ENCODE measurements around the gene SNCG. TPM values are rescaled to one million over a fixed set of nuclear protein-coding genes. Genes with fewer than 3 reads are reported as not detected.
"Not testable (repeated sequence)": the region's sequence is repeated elsewhere in the genome, so short reads cannot be mapped to it uniquely, and the experiment has no call there.

The SNCG gene
- total RNA-seq, 1 donor from 2014 or later = 431 TPM

DNA sequence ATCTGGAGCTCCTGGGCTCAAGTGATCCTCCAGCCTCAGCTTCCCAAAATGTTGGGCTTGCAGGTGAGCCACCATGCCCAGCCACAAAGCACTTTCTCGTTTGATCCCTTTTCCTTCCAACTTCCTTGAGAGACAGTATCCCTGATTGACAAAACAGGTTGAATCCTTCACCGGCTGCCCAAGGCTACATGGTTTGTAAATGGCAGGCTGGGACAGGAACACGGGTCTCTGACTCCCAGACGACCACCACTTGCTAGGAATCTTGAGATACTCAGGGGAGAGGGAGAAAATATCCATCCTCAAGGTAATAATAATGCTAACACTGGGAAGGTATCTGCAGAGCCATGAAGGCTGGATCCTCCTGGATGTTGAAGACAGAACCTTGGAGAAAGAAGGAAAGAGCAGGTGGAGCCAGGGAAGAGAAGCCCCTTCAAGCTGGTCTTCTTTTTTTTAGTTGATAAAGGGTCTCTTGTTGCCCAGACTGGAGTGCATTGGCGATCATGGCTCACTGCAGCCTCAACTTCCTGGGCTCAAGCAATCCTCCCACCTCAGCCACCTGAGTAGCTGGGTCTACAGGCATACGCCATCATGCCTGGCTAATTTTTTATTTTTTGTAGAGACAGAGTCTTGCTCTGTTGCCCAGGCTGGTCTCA is 20.8 kb upstream of the SNCG start:
- H3K36me3 Mint-ChIP-seq (ENCODE audit: unreplicated experiment) = no peaks in the 10 kb centered on the region
- H3K4me3 Mint-ChIP-seq (ENCODE audit: unreplicated experiment) = no peak overlapping the region

DNA sequence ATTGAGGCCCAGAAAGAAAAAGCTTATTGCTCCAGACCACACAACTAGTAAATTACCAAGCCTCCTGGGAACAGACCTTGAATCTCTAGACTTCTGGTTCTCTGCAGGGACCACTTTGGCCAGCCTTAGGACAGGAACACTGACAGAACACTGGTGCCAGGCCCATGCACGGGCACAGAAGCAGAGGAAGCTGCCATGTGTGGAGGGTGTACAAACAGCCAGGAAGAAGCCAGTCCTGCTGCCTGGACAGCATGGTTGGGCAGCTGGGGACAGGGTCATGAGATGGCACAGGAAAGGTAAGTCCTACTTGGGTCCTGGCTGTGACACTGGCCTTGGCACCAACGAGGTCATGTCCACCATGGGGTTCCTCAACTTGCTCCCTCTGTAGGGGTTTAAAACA is 20.1 kb upstream of the SNCG start:
- peaks cover 1% of the 10 kb centered on the region for H3K9me3 Mint-ChIP-seq (ENCODE audit: unreplicated experiment)
- no peak overlapping the region for H3K27ac Mint-ChIP-seq (ENCODE audit: unreplicated experiment)
- no peak overlapping the region for H3K4me3 Mint-ChIP-seq (ENCODE audit: unreplicated experiment)
- H3K36me3 Mint-ChIP-seq (ENCODE audit: unreplicated experiment) = no peaks in the 10 kb centered on the region
- H3K4me1 Mint-ChIP-seq (ENCODE audit: low read depth, unreplicated experiment) = no peaks in the 10 kb centered on the region
- no peak for DNase-seq
- TF ChIP-seq CTCF (IDR thresholded peaks at IDR 0.05; ENCODE audit: partially characterized antibody, unreplicated experiment) = no peak
- H3K27me3 Mint-ChIP-seq (ENCODE audit: unreplicated experiment) = peaks cover 3% of the 10 kb centered on the region

More for the DNA sequence above, 20.8 kb upstream of the SNCG start:
- H3K27ac Mint-ChIP-seq (ENCODE audit: unreplicated experiment) = no peak overlapping the region
- DNase-seq = no peak
- H3K27me3 Mint-ChIP-seq (ENCODE audit: unreplicated experiment) = peaks cover 3% of the 10 kb centered on the region
- H3K9me3 Mint-ChIP-seq (ENCODE audit: unreplicated experiment) = peaks cover 1% of the 10 kb centered on the region
- H3K4me1 Mint-ChIP-seq (ENCODE audit: low read depth, unreplicated experiment) = no peaks in the 10 kb centered on the region
- no peak for TF ChIP-seq CTCF (IDR thresholded peaks at IDR 0.05; ENCODE audit: partially characterized antibody, unreplicated experiment)

GRCh38 chr10:86940076-86940475 is 18.3 kb upstream of the SNCG start:
- H3K4me3 Mint-ChIP-seq (ENCODE audit: unreplicated experiment); H3K27ac Mint-ChIP-seq (ENCODE audit: unreplicated experiment); DNase-seq; H3K9me3 Mint-ChIP-seq (ENCODE audit: unreplicated experiment); H3K4me1 Mint-ChIP-seq (ENCODE audit: low read depth, unreplicated experiment); H3K27me3 Mint-ChIP-seq (ENCODE audit: unreplicated experiment); H3K36me3 Mint-ChIP-seq (ENCODE audit: unreplicated experiment): not testable (repeated sequence)

DNA sequence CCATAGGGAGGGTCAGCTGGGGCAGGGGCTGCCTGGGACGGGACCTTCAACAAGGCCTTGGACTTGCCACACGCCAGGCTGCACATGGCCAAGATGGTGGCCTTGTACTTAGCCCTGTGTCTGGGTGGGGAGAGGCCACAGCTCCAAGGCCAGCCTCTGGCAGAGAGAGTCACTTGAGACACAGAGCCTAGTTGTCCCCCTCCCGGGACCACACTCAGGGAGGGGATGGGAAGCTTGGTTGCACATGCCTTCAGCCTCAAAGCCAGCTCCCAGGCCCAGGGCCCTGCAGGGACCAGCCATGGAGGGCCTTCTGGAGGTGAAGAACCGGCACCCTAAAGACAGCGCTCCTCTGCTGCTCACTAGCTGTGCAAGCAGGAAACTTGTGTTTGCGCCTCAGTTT is 17.7 kb upstream of the SNCG start:
- H3K4me3 Mint-ChIP-seq (ENCODE audit: unreplicated experiment) = no peak overlapping the region
- TF ChIP-seq CTCF (IDR thresholded peaks at IDR 0.05; ENCODE audit: partially characterized antibody, unreplicated experiment) = no peak
- H3K4me1 Mint-ChIP-seq (ENCODE audit: low read depth, unreplicated experiment) = peaks cover 6% of the 10 kb centered on the region
- no peak for DNase-seq
- H3K27me3 Mint-ChIP-seq (ENCODE audit: unreplicated experiment) = peaks cover 6% of the 10 kb centered on the region
- no peak overlapping the region for H3K27ac Mint-ChIP-seq (ENCODE audit: unreplicated experiment)
- peaks cover 5% of the 10 kb centered on the region for H3K9me3 Mint-ChIP-seq (ENCODE audit: unreplicated experiment)
- H3K36me3 Mint-ChIP-seq (ENCODE audit: unreplicated experiment) = no peaks in the 10 kb centered on the region

- TF ChIP-seq CTCF (IDR thresholded peaks at IDR 0.05; ENCODE audit: partially characterized antibody, unreplicated experiment) = no peak
- H3K4me3 Mint-ChIP-seq (ENCODE audit: unreplicated experiment) = no peak overlapping the region
- peaks cover 7% of the 10 kb centered on the region for H3K4me1 Mint-ChIP-seq (ENCODE audit: low read depth, unreplicated experiment)
- H3K9me3 Mint-ChIP-seq (ENCODE audit: unreplicated experiment) = peaks cover 5% of the 10 kb centered on the region
- H3K27me3 Mint-ChIP-seq (ENCODE audit: unreplicated experiment) = peaks cover 6% of the 10 kb centered on the region
- H3K36me3 Mint-ChIP-seq (ENCODE audit: unreplicated experiment) = no peaks in the 10 kb centered on the region
- no peak overlapping the region for H3K27ac Mint-ChIP-seq (ENCODE audit: unreplicated experiment)
- DNase-seq = no peak
Measured at GRCh38 chr10:86941426-86941825, 17.0 kb upstream of the SNCG start.

Measured in glutamatergic neuron (in vitro differentiated cells).